ENCODE data around the gene PDAP1.
"Not testable (repeated sequence)": the region's sequence is repeated elsewhere in the genome, so short reads cannot be mapped to it uniquely, and the experiment has no call there.

The PDAP1 gene

GRCh38 chr7:99379693-99380031 is 28.7 kb downstream of the PDAP1 start:
- not testable (repeated sequence) for DNase-seq (ENCODE audit: low spot score)

GRCh38 chr7:99379043-99379577 is 29.3 kb downstream of the PDAP1 start:
- DNase-seq (ENCODE audit: low spot score) = no peak

GRCh38 chr7:99375070-99375807 is 33.2 kb downstream of the PDAP1 start:
- DNase-seq (ENCODE audit: low spot score) = peak; percentile 44

- peak; percentile 63 for DNase-seq (ENCODE audit: low spot score)
Measured at GRCh38 chr7:99374111-99375064, 34.0 kb downstream of the PDAP1 start, which contains the start of gene ARPC1B. Gene ARPC1B (plus strand): TSS chr7:99374730. CDS start chr7:99385715, 10,985 bp downstream.

- no peak for DNase-seq (ENCODE audit: low spot score)
Measured at GRCh38 chr7:99373091-99374066, 35.0 kb downstream of the PDAP1 start.

- DNase-seq (ENCODE audit: low spot score) = no peak
Measured at GRCh38 chr7:99372275-99373090, 35.9 kb downstream of the PDAP1 start.

- no peak for DNase-seq (ENCODE audit: low spot score)
Measured at GRCh38 chr7:99371376-99371920, 36.9 kb downstream of the PDAP1 start.

- DNase-seq (ENCODE audit: low spot score) = no peak
Measured at GRCh38 chr7:99369767-99370391, 38.5 kb downstream of the PDAP1 start.

- no peak for DNase-seq (ENCODE audit: low spot score)
Measured at GRCh38 chr7:99368750-99369389, 39.5 kb downstream of the PDAP1 start.

GRCh38 chr7:99366646-99367045 is 41.8 kb downstream of the PDAP1 start:
- no peak for DNase-seq (ENCODE audit: low spot score)

- peak; percentile 28 for DNase-seq (ENCODE audit: low spot score)
Measured at GRCh38 chr7:99365318-99366141, 42.9 kb downstream of the PDAP1 start.

GRCh38 chr7:99363286-99363685 is 45.1 kb downstream of the PDAP1 start:
- DNase-seq (ENCODE audit: low spot score) = no peak

- DNase-seq (ENCODE audit: low spot score) = no peak
Measured at GRCh38 chr7:99362801-99363200, 45.6 kb downstream of the PDAP1 start.

GRCh38 chr7:99359465-99360154 is 48.8 kb downstream of the PDAP1 start:
- no peak for DNase-seq (ENCODE audit: low spot score)

- DNase-seq (ENCODE audit: low spot score) = not testable (repeated sequence)
Measured at GRCh38 chr7:99358521-99358920, 49.9 kb downstream of the PDAP1 start.

GRCh38 chr7:99357701-99358490 is 50.5 kb downstream of the PDAP1 start:
- DNase-seq (ENCODE audit: low spot score) = no peak

GRCh38 chr7:99355098-99355497 is 53.3 kb downstream of the PDAP1 start:
- DNase-seq (ENCODE audit: low spot score) = no peak

All from SK-N-DZ (cell line).